ENCODE measurements around the gene SARNP.

The SARNP gene

GRCh38 chr12:55728186-55728938 is 89.2 kb downstream of the SARNP start:
- TF ChIP-seq CTCF (IDR thresholded peaks at IDR 0.05) = no peak

- no peak for TF ChIP-seq CTCF (IDR thresholded peaks at IDR 0.05)
Observed at GRCh38 chr12:55727643-55728185, 89.8 kb downstream of the SARNP start.

- TF ChIP-seq CTCF (IDR thresholded peaks at IDR 0.05) = no peak
Observed at GRCh38 chr12:55726971-55727370, 90.6 kb downstream of the SARNP start.

GRCh38 chr12:55725556-55725955 is 92.0 kb downstream of the SARNP start:
- TF ChIP-seq CTCF (IDR thresholded peaks at IDR 0.05) = no peak

GRCh38 chr12:55724940-55725309 is 92.6 kb downstream of the SARNP start:
- no peak for TF ChIP-seq CTCF (IDR thresholded peaks at IDR 0.05)

- peak; percentile 62 for TF ChIP-seq CTCF (IDR thresholded peaks at IDR 0.05)
Observed at GRCh38 chr12:55724226-55724939, 93.1 kb downstream of the SARNP start.

GRCh38 chr12:55723516-55724225 is 93.9 kb downstream of the SARNP start:
- no peak for TF ChIP-seq CTCF (IDR thresholded peaks at IDR 0.05)
